ENCODE results near the gene SULF2.

Gene SULF2

DNA sequence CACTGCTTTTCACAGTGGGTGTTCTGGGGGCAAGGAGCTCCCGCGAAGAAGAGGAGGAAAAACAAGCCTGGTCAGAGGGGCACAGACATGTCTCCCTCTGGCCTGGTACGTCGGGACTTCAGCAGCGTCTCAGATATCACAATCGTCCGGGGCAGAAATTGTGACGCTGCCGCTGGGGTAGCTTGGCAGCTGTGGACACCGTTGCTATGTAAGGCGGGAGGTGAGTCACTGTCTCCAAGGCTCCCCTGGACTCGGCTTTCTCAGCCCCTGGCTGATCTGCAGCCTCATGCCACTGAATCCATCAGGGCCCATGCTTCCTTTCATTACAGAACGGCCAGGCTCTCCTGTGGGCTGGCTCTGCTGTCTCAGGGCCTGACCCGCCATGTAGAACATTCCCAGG lies 98.7 kb downstream of the SULF2 start:
- DNase-seq: no peak
- Histone ChIP-seq H3K27ac (no peak overlapping the region), H3K4me3 (ENCODE audit: low read depth, low read length) (no peak overlapping the region), H3K36me3 (no peaks in the 10 kb centered on the region), H3K27me3 (ENCODE audit: insufficient read depth, low read depth, severe bottlenecking) (no peaks in the 10 kb centered on the region), H3K9me3 (ENCODE audit: severe bottlenecking) (peaks cover 14% of the 10 kb centered on the region)
- TF ChIP-seq, protein P1, sequence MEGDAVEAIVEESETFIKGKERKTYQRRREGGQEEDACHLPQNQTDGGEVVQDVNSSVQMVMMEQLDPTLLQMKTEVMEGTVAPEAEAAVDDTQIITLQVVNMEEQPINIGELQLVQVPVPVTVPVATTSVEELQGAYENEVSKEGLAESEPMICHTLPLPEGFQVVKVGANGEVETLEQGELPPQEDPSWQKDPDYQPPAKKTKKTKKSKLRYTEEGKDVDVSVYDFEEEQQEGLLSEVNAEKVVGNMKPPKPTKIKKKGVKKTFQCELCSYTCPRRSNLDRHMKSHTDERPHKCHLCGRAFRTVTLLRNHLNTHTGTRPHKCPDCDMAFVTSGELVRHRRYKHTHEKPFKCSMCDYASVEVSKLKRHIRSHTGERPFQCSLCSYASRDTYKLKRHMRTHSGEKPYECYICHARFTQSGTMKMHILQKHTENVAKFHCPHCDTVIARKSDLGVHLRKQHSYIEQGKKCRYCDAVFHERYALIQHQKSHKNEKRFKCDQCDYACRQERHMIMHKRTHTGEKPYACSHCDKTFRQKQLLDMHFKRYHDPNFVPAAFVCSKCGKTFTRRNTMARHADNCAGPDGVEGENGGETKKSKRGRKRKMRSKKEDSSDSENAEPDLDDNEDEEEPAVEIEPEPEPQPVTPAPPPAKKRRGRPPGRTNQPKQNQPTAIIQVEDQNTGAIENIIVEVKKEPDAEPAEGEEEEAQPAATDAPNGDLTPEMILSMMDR (IDR thresholded peaks at IDR 0.05; ENCODE audit: low read depth, low read length): no peak

DNA sequence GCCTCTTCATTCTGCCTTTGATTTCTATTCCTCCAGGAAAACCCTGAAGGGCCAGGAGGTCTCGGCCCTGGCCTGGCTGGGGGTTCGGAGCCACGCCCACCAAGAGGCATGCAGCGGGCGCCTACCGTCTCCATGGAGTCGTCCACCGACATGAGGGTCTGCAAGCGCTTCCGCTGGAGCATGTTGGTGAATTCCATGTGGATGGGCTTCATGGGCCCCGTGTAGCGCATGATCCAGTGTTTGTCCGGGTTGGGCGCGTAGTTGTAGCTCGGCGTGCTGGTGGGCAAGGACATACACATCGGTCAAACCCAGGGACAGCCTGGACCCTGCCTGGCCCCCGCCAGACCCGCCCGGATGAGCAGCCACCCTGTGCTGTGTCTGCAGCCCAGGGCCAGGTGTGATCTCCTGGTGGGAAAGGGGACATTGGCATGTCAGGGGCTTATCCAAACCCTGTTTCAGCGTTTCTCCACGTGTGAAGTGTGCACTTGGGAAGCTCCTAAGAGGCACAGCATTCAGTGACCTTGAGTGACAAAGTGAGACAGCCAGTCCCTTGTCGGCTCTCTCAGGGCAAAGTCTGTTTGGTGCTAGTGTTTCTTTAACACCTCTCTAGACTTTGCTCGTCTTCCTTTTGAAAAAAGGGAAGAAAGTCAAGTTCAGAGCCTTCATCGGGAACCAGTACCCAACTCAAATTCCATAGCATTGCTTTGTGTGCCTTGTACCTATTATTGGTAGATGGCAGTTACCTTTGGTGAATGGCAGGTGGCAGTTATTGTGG lies 100.8 kb downstream of the SULF2 start:
- Histone ChIP-seq H3K27ac (no peak overlapping the region), H3K27me3 (ENCODE audit: insufficient read depth, low read depth, severe bottlenecking) (no peaks in the 10 kb centered on the region), H3K9me3 (ENCODE audit: severe bottlenecking) (no peaks in the 10 kb centered on the region), H3K4me3 (ENCODE audit: low read depth, low read length) (no peak overlapping the region), H3K36me3 (no peaks in the 10 kb centered on the region)
- no peak for DNase-seq
- TF ChIP-seq, protein P1 (IDR thresholded peaks at IDR 0.05; ENCODE audit: low read depth, low read length): no peak

DNA sequence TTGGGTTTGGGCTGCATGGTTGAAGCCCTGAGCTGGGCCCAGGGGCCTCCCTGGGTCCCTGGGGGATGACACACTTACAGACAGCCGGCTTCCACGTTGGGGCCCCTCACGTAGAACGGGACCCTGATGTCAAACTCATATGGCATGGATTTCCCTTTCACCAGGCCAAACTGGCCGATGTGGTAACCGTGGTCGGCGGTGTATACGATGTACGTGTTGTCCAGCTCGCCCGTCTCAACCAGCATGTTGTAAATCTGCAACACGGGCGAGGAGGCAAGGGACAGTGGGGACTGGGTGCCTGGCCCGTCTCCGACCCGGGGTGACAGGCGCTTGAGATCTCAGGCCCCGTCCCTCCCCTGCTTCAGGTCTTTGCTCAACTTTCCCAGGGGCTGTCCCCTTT lies 102.4 kb downstream of the SULF2 start:
- TF ChIP-seq, protein P1 (IDR thresholded peaks at IDR 0.05; ENCODE audit: low read depth, low read length): no peak
- Histone ChIP-seq H3K27ac (no peak overlapping the region), H3K36me3 (no peaks in the 10 kb centered on the region), H3K4me3 (ENCODE audit: low read depth, low read length) (no peak overlapping the region), H3K27me3 (ENCODE audit: insufficient read depth, low read depth, severe bottlenecking) (no peaks in the 10 kb centered on the region), H3K9me3 (ENCODE audit: severe bottlenecking) (no peaks in the 10 kb centered on the region)
- DNase-seq: no peak

DNA sequence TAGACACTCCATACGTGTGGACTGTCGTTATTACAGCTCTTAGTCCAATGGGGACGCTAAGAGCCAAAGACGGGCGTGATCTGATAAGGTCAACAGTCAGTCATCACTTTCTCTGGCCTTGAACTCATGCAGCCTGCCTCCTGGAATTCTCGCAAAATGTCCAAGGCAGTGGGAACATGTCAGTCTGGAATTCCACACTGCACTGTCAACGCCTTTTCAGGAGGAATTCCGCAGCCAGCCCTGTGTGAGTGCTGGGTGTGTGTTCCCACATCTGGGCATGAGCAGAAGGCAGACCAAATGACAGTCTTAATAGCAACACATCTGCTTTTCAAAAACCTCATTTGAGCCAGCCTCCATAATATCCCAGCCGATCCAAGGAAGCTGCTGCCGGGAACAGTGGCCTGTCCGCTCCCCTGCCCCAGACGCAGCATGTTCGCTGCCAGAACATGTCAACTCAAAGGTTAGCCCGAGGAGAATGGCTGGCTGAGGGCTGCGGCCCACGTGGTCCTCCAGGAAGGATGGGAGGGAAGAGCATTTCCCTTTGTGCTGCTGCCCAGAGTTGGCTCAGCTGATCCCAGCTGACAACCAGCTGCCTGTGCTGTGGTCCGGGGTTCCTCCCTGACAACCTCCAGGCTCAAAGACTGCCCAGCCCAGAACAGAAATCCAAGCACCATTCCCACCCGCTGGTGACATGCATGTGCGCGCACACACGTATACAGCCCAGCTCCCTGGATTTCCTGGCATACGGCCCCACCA lies 103.1 kb downstream of the SULF2 start:
- H3K9me3 ChIP-seq (ENCODE audit: severe bottlenecking): no peaks in the 10 kb centered on the region
- no peak overlapping the region for H3K27ac ChIP-seq
- no peak for DNase-seq
- H3K4me3 ChIP-seq (ENCODE audit: low read depth, low read length): no peak overlapping the region
- TF ChIP-seq, protein P1 (IDR thresholded peaks at IDR 0.05; ENCODE audit: low read depth, low read length): no peak
- no peaks in the 10 kb centered on the region for H3K27me3 ChIP-seq (ENCODE audit: insufficient read depth, low read depth, severe bottlenecking)
- no peaks in the 10 kb centered on the region for H3K36me3 ChIP-seq

DNA sequence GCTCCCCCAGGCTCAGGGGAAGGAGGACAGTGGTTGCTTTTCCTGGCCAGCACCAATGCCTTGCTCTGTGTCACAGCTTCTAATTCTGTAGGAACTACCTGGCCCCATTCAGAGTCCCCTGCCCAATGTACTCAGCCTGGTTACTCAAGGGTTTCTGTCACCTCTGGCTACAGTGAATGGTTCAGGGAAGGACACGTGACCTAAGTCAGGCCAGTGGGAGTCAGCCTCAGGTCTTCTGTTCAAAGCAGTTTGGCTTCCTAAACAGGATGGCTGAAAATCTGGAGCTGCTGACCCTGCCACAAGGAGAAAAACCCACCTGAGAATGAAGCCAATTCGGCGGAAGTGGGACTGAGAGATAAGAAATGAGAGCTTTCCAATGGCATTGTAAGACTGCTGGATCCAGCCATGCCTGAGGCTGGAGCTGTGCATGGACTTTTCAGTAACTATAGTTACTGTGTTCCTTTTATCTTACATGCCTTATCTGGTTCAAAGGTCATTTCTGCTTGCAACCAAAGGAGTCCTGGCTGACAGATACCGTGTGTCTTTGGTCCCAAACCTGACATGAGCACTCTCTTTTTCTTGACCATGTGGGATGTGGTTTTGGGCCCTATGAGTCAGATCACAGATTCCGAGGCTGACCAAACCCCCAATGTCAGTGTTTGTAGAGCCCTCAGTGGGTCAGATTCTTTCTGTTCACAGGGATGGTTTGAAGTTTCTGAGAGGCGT lies 104.3 kb downstream of the SULF2 start:
- Histone ChIP-seq H3K4me3 (ENCODE audit: low read depth, low read length) (no peak overlapping the region), H3K27ac (no peak overlapping the region), H3K27me3 (ENCODE audit: insufficient read depth, low read depth, severe bottlenecking) (no peaks in the 10 kb centered on the region), H3K9me3 (ENCODE audit: severe bottlenecking) (no peaks in the 10 kb centered on the region), H3K36me3 (no peaks in the 10 kb centered on the region)
- TF ChIP-seq, protein P1 (IDR thresholded peaks at IDR 0.05; ENCODE audit: low read depth, low read length): no peak
- DNase-seq: no peak
